H1 (cell line): ENCODE measurements around the gene FCRLB. TPM values are rescaled to one million over a fixed set of nuclear protein-coding genes. Genes with fewer than 3 reads are reported as not detected.

Experiments used
- SIN3A ChIP-seq, 2 experiments: IDR thresholded peaks in 1 of 2; conservative IDR thresholded peaks in 1 of 2; 2 replicates each; pipeline ENCODE4 v1.6.1; 2011 to 2012; ENCODE audit warnings: low read length in 2 of 2, improper control_type of control experiment in 1 of 2, low read depth in 1 of 2, mild to moderate bottlenecking in 1 of 2
- YY1 ChIP-seq: IDR thresholded peaks from 2 replicates; pipeline ENCODE4 v1.6.1; 2011; ENCODE audit warnings: low read depth, mild to moderate bottlenecking, low read length
- polyA plus RNA-seq, 7 experiments: library from polyadenylated mRNA; depleted of rRNA in 3 of 7; stranded (reverse) in 5 of 7; unstranded in 2 of 7; fragments of >200 nt in 5 of 7; fragments of 200-250 nt in 2 of 7; gene quantifications; 1 replicate in 5 of 7; 2 replicates in 1 of 7; 4 replicates in 1 of 7; pipeline versions ENCODE4 v1.2.1 to v1.2.3, GENCODE V29; 2011 to 2013; ENCODE audit warnings: missing spikeins in 2 of 7, mixed read lengths in 2 of 7
- total RNA-seq: library from RNA; stranded (reverse); fragmentation: NEBNext Ultra II Directional; extraction: Animal tissue kit (Norgen Biotek cat#: 25700); gene quantifications from 2 replicates; pipeline ENCODE4 v1.2.1, GENCODE V29; 2021

Gene FCRLB
- total and polyA plus RNA-seq, 2 of the 8 experiments (the other 6 are each of a cell fraction or from before 2014, with no cell fraction given) = 0.14 to 0.24 TPM

DNA sequence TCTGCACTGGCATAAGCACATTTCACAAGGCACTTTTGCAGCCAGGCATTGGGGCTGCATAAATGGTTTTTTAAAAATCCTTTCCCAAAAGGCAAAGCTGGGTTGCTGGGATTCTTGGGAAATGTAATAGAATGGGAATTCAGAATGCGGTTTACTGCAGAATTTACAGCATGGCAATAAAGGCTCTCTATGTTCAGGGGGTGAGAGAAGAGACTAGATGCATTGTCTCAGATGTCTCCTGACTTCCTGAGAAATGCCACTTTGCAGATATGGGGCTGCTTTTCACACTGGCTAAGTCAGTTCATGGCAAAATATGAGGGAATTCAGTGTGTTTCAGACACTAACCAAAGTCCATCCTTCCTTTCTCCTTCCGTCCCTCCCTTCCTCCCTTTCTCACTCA lies 44.9 kb upstream of the FCRLB start (continued):
- TF ChIP-seq YY1 (no peak), SIN3A (conservative IDR thresholded peaks at IDR 0.05 in 1 of 2, IDR thresholded peaks at IDR 0.05 in 1 of 2; ENCODE audit: low read depth in 1 of 2, low read length in 2 of 2) (no peak)
